Fibroblast of villous mesenchyme (primary cell): ENCODE results near the gene BIN1. TPM values are rescaled to one million over a fixed set of nuclear protein-coding genes. Genes with fewer than 3 reads are reported as not detected.
A peak's percentile ranks its signal among the peaks of the same experiment; 100 is the strongest.

Experiments
- DNase-seq: peaks from one replicate; pipeline ENCODE4 v3.0.0-alpha.2; 2010; ENCODE audit warnings: low read depth
- H3K4me3 ChIP-seq: 2 replicates; pipeline ENCODE4 v1.5.1; 2011; ENCODE audit warnings: low read depth, mild to moderate bottlenecking, low read length
- total RNA-seq: library from RNA; depleted of rRNA; stranded (reverse); fragments of >200 nt; gene quantifications from 2 replicates; pipeline ENCODE4 v1.2.3, GENCODE V29; 2012
- TF ChIP-seq, protein P1 (sequence below): IDR thresholded peaks from 2 replicates; pipeline ENCODE4 v1.5.1; 2012; ENCODE audit warnings: low read depth, mild to moderate bottlenecking, low read length; ENCODE audit not compliant: insufficient read depth

Gene BIN1
- total RNA-seq, 1 donor: 75.6 TPM

DNA sequence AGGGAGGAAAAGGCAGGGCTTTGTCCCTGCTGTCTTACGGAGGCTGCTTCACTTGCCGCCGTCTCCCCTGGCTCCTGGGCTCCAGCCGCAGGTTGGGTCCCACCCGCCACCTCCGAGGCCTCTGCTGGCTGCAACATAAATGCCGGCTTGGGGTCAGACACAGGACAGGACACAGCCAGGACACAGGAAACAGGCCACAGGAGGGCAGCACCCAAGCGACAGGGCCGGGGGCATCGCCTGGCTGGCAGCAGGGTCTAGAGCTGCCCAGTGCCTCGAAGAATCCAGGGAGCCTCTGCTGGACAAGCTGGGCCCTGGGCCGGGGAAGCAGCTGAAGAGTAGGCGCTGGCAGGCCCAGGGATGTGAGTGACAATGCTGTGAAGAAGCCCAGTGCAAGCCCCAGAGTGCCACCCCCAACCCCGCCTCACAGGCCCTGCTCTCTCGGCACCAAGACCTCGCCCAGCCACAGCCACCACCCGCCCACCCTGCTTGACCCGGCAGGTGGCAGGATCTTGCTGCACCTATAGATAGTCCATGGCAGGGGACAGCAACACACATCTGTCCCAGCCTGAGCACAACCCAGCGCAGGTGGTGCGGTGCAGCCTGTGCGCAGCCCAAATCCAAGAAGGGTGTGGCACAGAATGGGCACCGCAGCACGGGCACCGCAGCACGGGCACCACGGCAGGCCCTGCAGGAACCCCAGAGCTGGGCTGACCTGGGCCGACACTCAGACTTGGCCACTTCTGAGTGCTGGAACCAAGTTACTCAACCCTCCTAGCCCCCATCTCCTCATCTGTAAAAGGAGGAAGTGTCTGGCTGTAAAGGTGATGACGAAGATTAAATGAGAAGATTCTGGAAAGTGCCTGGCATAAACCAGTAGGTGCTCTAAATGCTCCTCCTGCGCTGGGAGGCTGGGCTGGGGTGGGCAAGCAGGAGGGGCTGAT, 55.6 kb downstream of the BIN1 start:
- TF ChIP-seq, protein P1, sequence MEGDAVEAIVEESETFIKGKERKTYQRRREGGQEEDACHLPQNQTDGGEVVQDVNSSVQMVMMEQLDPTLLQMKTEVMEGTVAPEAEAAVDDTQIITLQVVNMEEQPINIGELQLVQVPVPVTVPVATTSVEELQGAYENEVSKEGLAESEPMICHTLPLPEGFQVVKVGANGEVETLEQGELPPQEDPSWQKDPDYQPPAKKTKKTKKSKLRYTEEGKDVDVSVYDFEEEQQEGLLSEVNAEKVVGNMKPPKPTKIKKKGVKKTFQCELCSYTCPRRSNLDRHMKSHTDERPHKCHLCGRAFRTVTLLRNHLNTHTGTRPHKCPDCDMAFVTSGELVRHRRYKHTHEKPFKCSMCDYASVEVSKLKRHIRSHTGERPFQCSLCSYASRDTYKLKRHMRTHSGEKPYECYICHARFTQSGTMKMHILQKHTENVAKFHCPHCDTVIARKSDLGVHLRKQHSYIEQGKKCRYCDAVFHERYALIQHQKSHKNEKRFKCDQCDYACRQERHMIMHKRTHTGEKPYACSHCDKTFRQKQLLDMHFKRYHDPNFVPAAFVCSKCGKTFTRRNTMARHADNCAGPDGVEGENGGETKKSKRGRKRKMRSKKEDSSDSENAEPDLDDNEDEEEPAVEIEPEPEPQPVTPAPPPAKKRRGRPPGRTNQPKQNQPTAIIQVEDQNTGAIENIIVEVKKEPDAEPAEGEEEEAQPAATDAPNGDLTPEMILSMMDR: no peak
- H3K4me3 ChIP-seq: no peak overlapping the region
- DNase-seq: no peak

DNA sequence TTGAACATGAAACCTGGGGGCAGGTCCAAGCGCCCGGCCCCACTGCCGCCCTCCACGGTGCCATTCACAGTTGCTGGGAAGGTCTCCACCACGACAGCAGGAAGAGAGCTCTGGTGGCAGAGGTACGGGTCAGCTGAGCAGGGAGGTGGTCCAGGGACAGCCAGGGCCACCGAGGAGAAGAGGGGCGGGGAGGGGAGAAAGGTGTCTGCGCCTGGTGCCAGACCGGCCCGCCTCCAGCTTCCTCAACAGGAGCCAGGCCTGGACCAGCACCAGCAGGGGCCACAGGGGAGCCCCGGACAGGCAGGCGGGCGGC, 56.2 kb downstream of the BIN1 start:
- no peak overlapping the region for H3K4me3 ChIP-seq
- TF ChIP-seq, protein P1: no peak
- DNase-seq: no peak

DNA sequence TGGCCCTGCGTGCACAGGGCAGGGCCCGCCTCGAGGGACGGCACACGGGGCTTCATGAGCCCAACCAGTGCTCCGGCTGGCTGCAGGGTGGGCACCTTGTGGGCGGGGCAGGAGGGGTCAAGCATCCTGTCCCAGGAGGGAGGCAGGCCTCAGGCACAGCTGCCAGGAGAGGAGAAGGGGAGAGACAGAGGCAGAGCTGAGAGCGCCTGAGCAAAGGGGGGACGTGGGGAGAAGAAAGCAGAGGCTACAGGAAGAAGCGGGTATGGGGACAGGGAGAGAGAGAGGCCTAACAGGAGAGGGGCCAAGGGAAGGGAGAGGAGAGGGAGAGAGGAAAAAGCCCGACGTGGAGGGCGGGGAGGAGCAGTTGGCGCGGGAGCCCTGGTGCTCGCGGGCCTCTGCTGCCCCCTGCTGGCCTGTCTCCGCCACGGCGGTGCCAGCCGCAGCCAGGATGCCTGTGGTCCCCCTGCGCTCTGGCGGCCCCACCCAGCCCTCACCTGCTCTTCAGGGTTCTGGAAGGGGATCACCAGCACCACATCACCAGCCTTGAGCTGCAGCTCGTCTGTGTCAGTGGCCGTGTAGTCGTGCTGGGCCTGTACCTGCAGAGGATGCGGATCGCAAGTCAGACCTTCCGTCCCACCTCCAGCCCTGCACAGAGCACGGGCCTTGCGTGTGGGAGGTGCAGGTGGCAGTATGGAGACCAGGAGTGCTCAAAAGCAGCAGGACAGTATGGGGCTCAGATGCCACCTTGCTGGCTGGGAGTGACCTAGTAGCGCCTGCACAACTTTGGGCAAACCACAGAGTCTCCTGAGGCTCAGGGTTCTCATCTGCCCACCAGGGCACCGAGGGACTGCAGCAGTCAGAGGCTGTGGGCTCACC, 56.8 kb downstream of the BIN1 start:
- H3K4me3 ChIP-seq: no peak overlapping the region
- peak; percentile 45 for DNase-seq
- TF ChIP-seq, protein P1: peak; percentile 81

DNA sequence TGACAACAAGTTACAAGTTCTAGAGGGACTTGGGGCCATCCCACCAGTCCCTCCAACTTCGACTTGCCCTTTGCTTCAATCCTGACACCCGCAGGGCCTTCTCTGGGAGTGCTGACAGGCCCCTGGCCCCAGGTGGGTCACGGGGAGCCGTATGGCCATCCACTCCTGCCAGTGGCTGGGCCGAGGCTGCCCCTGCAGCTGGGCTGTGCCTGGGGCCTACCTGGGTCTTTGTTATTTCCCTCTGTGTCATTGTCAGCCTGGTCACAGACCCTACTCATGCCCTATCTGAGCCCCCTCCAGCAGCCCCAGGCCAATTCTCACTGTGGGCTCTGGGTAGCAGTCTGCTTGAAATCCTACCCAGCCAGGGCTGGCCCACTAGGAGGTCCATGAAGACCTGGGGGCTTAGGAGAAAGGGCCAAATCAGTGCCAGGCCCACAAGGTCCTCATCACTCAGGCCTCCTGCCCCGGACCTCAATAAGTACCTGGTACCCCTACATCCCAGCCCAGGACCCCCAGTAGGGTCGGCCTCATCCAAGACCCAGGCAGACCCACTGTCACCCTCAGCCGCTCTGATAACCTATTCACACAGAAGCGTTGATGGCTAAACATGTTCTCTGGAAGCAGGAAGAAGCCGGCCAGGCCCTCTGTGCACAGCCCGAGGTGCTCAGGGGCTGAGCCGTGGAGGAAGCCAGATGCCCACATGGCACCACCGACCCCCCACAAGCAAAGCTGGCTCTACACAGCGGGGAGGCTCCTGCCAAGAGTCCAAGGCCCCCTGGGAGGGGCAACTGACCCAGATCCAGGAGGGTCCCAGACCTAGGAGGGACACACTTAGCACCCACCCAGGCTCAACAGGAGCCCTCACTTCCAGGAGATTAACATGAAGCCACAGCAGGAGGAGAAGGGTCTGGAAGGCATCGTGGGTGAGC, 57.7 kb downstream of the BIN1 start:
- TF ChIP-seq, protein P1: no peak
- no peak overlapping the region for H3K4me3 ChIP-seq
- DNase-seq: no peak

DNA sequence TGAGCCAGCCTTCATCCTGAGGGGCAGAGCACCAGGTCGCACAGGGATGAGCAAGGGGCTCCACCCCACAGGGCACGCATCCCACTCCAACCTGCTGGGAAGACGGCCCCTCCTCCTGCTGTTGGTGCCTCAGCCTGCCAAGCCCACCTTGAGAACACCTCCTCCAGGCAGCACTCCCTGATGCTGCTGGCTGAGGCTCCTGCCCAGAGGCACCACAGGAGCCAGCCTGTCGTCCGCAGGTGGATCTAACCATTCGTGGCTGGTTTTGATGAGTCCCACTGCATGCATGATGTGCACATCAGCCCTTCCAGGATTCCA, 58.4 kb downstream of the BIN1 start:
- no peak for DNase-seq
- no peak overlapping the region for H3K4me3 ChIP-seq
- TF ChIP-seq, protein P1: no peak

DNA sequence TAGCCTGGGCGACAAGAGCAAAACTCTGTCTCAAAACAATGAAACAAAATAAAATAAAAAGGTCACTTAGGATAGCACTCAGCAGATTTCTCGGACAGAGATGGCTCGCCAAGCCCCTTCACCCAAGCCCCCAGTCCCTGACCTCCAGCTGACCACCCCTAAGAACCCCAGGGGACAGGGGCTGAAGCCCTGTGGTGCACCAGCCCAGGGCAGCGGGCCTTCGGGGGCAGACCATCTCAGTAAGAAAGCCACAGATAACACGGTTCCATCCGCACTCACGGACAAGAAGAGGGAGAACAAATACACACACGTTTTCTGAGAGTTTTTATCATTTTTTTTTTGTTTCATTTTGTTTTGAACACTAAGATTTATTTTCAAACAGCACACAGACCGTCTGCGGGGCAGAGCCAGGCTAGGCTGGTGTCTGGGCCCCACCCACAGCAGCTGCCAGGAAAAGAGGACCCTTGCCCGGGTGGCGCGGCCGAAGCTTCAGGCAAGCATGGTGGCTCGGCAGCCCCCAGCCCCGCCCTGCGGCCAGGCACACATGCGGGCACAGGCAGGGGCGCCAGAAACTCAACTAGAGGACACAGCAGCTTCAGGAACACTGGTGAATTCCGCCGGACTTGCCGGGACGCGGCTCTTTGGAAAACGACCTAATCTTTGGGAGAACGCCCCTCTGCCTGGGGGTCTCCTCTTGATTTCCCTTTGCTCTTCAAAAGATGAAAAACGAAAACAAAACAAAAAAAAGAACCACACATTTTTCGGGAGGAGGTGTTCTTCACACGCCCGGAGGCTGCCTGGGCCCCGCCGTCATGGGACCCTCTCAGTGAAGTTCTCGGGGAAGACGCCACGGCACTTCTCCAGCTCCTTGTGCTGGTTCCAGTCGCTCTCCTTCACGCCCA, 59.0 kb downstream of the BIN1 start:
- TF ChIP-seq, protein P1: no peak
- no peak overlapping the region for H3K4me3 ChIP-seq
- no peak for DNase-seq
